Keratinocyte (primary cell): ENCODE data around the gene CACNA1C. TPM values are rescaled to one million over a fixed set of nuclear protein-coding genes. Genes with fewer than 3 reads are reported as not detected.

Experiments
- DNase-seq: peaks from one replicate; pipeline ENCODE4 v3.0.0-alpha.2; 2011; ENCODE audit warnings: low read depth, missing footprints, low spot score
- FAIRE-seq: peaks from 2 replicates; lab custom pipeline; 2011; peaks lifted over from hg19 to GRCh38; lab: Jason Lieb, UNC
- H2AFZ ChIP-seq: 2 replicates; pipeline ENCODE4 v1.6.0; 2012; ENCODE audit warnings: low read length, control low read depth, inconsistent platforms; ENCODE audit not compliant: control insufficient read depth
- H3K27ac ChIP-seq: 2 replicates; pipeline ENCODE4 v1.5.1; 2011; ENCODE audit warnings: low read length; ENCODE audit not compliant: control insufficient read depth, insufficient read depth
- H3K27me3 ChIP-seq: 3 replicates; pipeline ENCODE4 v1.6.0; 2011; ENCODE audit warnings: low read length; ENCODE audit not compliant: control insufficient read depth, insufficient read depth; ENCODE audit errors: extremely low read depth
- H3K36me3 ChIP-seq, 2 experiments: 2 replicates in 1 of 2; 3 replicates in 1 of 2; pipeline ENCODE4 v1.5.1; 2011; ENCODE audit warnings: low read length in 2 of 2, mild to moderate bottlenecking in 1 of 2; ENCODE audit not compliant: control insufficient read depth in 2 of 2, insufficient read depth in 2 of 2; ENCODE audit errors: extremely low read depth in 1 of 2
- H3K4me1 ChIP-seq: 3 replicates; pipeline ENCODE4 v1.5.1; 2011; ENCODE audit warnings: low read length; ENCODE audit not compliant: control insufficient read depth, insufficient read depth; ENCODE audit errors: extremely low read depth
- H3K4me2 ChIP-seq: 3 replicates; pipeline ENCODE4 v1.6.0; 2011; ENCODE audit warnings: low read depth, low read length; ENCODE audit not compliant: control insufficient read depth, insufficient read depth; ENCODE audit errors: extremely low read depth
- H3K4me3 ChIP-seq, 3 experiments: fragments of 200-600 bp in 1 of 3; sonication (generic) in 1 of 3; 2 replicates in 2 of 3; 3 replicates in 1 of 3; pipeline ENCODE4 v1.5.1; 2011 to 2016; ENCODE audit warnings: low read length in 3 of 3, mild to moderate bottlenecking in 3 of 3, control low read depth in 2 of 3, inconsistent platforms in 1 of 3, low read depth in 1 of 3, mixed read lengths in 1 of 3, mixed run types in 1 of 3, moderate library complexity in 1 of 3; ENCODE audit not compliant: control insufficient read depth in 2 of 3, insufficient read depth in 2 of 3; ENCODE audit errors: extremely low read depth in 1 of 3
- H3K79me2 ChIP-seq: 2 replicates; pipeline ENCODE4 v1.6.0; 2012; ENCODE audit warnings: low read length; ENCODE audit not compliant: control insufficient read depth, insufficient read depth
- H3K9ac ChIP-seq: 3 replicates; pipeline ENCODE4 v1.6.0; 2011; ENCODE audit warnings: low read length; ENCODE audit not compliant: control insufficient read depth, insufficient read depth; ENCODE audit errors: extremely low read depth
- H3K9me1 ChIP-seq: 3 replicates; pipeline ENCODE4 v1.6.0; 2011; ENCODE audit warnings: low read length; ENCODE audit not compliant: control insufficient read depth, insufficient read depth; ENCODE audit errors: extremely low read depth
- H3K9me3 ChIP-seq: 2 replicates; pipeline ENCODE4 v1.5.1; 2012; ENCODE audit warnings: low read depth, low read length; ENCODE audit not compliant: control insufficient read depth
- H4K20me1 ChIP-seq: 3 replicates; pipeline ENCODE4 v1.6.0; 2011; ENCODE audit warnings: low read length; ENCODE audit not compliant: control insufficient read depth, insufficient read depth; ENCODE audit errors: extremely low read depth
- EZH2 ChIP-seq: IDR thresholded peaks from one replicate; pipeline ENCODE4 v1.6.1; 2012; ENCODE audit warnings: inconsistent platforms, mild to moderate bottlenecking, low read length, moderate library complexity
- dilution Hi-C: fragments of 300-500 bp; cut with MboI; formaldehyde crosslinking; loops from one replicate; pipeline ENCODE4 v1.7.0; 2020; ENCODE audit warnings: low sequenced_read_pairs; ENCODE audit not compliant: extremely low pct_ligation_motif_present
- polyA plus RNA-seq, 5 experiments: library from polyadenylated mRNA; depleted of rRNA in 3 of 5; stranded (reverse) in 3 of 5; stranded (forward) in 1 of 5; unstranded in 1 of 5; fragments of >200 nt; gene quantifications; 1 replicate in 1 of 5; 2 replicates in 3 of 5; 3 replicates in 1 of 5; pipeline versions ENCODE4 v1.2.1 to v1.2.3, GENCODE V29; 2011 to 2012; ENCODE audit warnings: missing spikeins in 2 of 5, low read depth in 1 of 5, low replicate concordance in 1 of 5
- TF ChIP-seq, protein P1 (sequence below), 3 experiments: IDR thresholded peaks in 1 of 3; conservative IDR thresholded peaks in 1 of 3; optimal IDR thresholded peaks in 1 of 3; 2 replicates in 2 of 3; 3 replicates in 1 of 3; pipeline versions ENCODE3 to v1.5.1; 2011; ENCODE audit warnings: low read length in 3 of 3, mild to moderate bottlenecking in 3 of 3, moderate library complexity in 2 of 3, control low read depth in 1 of 3, inconsistent platforms in 1 of 3; ENCODE audit not compliant: insufficient read depth in 2 of 3; ENCODE audit errors: extremely low read depth in 1 of 3

CACNA1C gene
- polyA plus RNA-seq, 1 donor (not counting 4 experiments of a cell fraction or from before 2014, with no cell fraction given) = not detected

DNA sequence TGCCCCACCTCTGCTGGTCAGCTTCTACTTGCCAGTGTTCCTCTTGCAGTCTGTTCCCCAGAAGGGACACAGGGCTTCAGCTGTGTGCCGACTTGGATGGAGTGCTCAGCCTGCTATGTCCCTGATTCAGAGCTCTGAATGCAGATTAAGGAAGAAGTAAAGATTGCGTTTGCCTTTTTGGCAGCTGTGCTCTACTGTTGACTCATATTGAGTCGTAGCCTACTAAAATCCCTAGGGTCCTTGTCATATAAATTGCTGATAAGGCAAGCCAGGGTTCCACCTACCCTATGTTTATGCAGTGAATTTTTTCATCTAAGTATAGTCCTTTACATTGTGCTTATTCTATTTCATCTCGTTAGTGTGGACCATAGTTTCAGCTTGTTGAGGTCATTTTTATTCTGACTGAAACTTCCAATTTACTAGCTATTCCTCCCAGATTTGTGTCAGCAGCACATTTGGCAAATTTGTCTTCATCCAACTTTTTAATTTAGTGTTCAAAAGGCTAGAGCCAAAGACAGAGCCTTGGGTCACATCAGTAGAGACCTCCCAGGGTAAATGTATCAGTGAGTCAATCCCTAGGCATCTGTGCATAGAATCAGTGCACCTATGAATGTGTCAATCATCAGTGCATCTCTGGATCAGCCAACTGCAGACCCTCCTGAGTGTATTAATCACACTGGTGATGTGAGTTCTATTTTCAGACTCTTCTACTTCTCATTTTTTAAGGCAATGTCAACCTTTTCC, 31.9 kb downstream of the CACNA1C start:
- H3K4me3 ChIP-seq = no peak overlapping the region
- no peak for DNase-seq
- FAIRE-seq = no peak
- no peaks in the 10 kb centered on the region for H3K9me1 ChIP-seq
- no peak overlapping the region for H2AFZ ChIP-seq
- H3K79me2 ChIP-seq = no peaks in the 10 kb centered on the region
- no peaks in the 10 kb centered on the region for H4K20me1 ChIP-seq
- no peaks in the 10 kb centered on the region for H3K9me3 ChIP-seq
- TF ChIP-seq EZH2 = no peak
- TF ChIP-seq, protein P1, sequence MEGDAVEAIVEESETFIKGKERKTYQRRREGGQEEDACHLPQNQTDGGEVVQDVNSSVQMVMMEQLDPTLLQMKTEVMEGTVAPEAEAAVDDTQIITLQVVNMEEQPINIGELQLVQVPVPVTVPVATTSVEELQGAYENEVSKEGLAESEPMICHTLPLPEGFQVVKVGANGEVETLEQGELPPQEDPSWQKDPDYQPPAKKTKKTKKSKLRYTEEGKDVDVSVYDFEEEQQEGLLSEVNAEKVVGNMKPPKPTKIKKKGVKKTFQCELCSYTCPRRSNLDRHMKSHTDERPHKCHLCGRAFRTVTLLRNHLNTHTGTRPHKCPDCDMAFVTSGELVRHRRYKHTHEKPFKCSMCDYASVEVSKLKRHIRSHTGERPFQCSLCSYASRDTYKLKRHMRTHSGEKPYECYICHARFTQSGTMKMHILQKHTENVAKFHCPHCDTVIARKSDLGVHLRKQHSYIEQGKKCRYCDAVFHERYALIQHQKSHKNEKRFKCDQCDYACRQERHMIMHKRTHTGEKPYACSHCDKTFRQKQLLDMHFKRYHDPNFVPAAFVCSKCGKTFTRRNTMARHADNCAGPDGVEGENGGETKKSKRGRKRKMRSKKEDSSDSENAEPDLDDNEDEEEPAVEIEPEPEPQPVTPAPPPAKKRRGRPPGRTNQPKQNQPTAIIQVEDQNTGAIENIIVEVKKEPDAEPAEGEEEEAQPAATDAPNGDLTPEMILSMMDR (optimal IDR thresholded peaks at IDR 0.05 in 1 of 3, IDR thresholded peaks at IDR 0.05 in 1 of 3, conservative IDR thresholded peaks at IDR 0.05 in 1 of 3; ENCODE audit: extremely low read depth in 1 of 3, insufficient read depth in 2 of 3, low read length in 3 of 3) = no peak
- no peaks in the 10 kb centered on the region for H3K36me3 ChIP-seq
- H3K9ac ChIP-seq = no peak overlapping the region
- H3K4me1 ChIP-seq = no peaks in the 10 kb centered on the region
- no peaks in the 10 kb centered on the region for H3K27me3 ChIP-seq
- H3K27ac ChIP-seq = no peak overlapping the region
- H3K4me2 ChIP-seq = no peak overlapping the region
- dilution Hi-C loops = no loop called here

DNA sequence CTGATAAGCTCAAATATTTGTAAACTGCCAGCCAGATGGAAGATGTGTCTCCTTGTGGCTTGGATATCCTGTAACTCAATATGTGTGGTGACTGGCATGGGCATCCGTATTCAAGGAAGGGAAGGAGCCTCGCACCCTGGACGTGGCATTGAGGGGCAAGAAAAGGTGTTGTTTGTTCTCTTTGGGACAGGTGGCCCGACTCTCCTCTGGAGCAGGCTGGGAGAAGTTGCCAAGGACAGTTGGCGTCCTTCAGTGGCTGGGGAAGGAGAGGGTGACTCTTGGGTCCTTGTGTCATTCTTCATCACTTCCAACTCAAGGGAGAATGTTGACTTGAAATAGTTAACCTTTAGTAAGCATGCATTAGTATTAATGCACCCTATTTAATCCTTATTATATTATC, 39.6 kb downstream of the CACNA1C start:
- H3K9me1 ChIP-seq = no peaks in the 10 kb centered on the region
- H2AFZ ChIP-seq = no peak overlapping the region
- peaks cover 13% of the 10 kb centered on the region for H3K4me1 ChIP-seq
- no peaks in the 10 kb centered on the region for H3K79me2 ChIP-seq
- TF ChIP-seq, protein P1 (optimal IDR thresholded peaks at IDR 0.05 in 1 of 3, IDR thresholded peaks at IDR 0.05 in 1 of 3, conservative IDR thresholded peaks at IDR 0.05 in 1 of 3; ENCODE audit: extremely low read depth in 1 of 3, insufficient read depth in 2 of 3, low read length in 3 of 3) = no peak
- no peak for TF ChIP-seq EZH2
- no peaks in the 10 kb centered on the region for H3K36me3 ChIP-seq
- H3K9ac ChIP-seq = no peak overlapping the region
- no peak overlapping the region for H3K4me2 ChIP-seq
- DNase-seq (no peak), FAIRE-seq (no peak)
- H3K27ac ChIP-seq = no peak overlapping the region
- dilution Hi-C loops = no loop called here
- H3K27me3 ChIP-seq = no peaks in the 10 kb centered on the region
- H4K20me1 ChIP-seq = no peaks in the 10 kb centered on the region
- no peak overlapping the region for H3K4me3 ChIP-seq
- H3K9me3 ChIP-seq = no peaks in the 10 kb centered on the region
